T1000 (cell line): ENCODE data around the gene CREB3L2.
"Not testable (repeated sequence)": the region's sequence is repeated elsewhere in the genome, so short reads cannot be mapped to it uniquely, and the experiment has no call there.

Source experiments
- DNase-seq: peaks from one replicate; lab custom pipeline; 2025; ENCODE audit warnings: mixed read lengths; lab: John Stamatoyannopoulos, UW

CREB3L2 gene

DNA sequence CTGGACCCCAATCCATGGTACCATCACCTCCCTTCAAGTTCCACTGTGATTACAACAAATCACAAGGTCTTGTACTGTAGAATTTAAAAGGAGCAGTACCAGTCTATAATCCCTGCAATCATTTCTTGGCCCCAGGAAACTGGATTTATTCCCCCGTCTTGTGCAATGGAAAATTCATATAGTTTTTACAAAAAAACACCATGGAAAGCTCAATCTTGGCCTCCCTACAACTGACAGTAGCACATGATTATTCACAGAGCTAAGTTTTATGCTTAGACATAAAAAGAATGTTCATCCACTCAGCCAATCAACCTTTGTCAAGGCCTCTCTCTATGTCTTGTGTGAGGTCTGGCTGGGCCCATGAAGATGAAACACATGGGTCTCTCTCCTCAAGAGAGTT lies 165.3 kb downstream of the CREB3L2 start:
- no peak for DNase-seq

DNA sequence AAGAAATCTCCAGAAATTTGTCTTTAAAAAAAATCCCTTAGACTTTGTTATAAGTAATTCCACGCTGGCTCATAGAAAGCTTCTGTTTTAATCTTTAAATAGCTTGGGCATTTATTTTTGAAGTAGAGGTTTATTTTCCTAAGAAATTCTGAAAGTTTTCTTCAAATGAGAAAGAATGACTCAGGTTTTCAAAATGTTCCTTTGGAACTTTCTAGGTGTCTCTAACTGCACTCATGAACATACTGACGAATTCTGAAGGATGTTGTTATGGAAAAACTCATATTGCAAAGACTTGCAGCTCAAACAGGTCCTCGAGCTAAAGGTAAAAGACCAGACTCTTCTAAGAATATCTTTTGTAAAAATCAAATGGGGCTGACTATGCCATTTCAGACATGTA lies 165.8 kb downstream of the CREB3L2 start:
- no peak for DNase-seq

DNA sequence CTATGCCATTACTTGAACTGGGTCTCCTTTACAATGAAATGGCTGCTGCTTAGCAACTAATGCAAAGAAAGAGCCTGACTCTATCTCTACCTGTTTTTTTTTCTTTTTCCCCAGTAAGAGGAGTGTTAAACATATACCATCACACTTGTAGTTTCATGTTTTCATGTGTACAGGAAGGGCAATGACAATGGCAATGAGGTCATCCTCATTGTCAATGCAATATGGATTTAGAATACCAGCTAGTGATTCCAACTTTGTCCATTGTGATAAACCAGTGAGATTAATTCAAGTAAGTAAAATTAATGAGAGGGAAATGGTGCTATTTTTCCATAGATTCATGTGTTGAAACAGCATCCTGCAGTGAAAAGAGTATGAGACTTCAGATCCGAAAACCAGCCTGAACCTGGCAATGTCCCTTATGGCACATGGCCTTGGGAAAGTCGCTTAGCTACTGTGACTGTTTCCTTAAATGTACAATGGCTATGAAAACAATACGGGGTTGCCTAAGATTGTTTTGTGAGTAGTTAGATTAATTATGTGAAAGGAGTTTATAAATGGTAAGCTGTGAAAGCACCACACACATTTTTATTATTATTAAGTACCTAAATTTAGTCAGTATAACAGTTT lies 166.3 kb downstream of the CREB3L2 start:
- no peak for DNase-seq

DNA sequence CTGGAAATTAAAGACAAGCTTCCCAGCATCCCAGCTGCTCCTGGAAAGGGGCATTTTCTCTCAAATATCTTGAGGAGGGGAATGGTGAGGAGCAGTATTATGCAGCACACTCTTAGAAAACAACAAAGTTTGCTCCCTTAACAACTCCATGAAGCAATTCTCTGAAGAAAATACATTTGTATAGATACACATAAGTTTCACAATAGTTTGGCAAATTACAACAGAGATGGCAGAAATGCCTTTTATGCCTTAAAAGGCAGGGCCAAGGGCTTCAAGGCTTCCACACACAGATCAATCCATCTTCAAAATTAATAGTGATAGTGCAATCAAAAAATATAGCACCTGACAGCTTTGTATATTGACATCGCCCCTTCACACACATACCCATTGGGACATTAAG lies 167.3 kb downstream of the CREB3L2 start:
- DNase-seq = no peak

DNA sequence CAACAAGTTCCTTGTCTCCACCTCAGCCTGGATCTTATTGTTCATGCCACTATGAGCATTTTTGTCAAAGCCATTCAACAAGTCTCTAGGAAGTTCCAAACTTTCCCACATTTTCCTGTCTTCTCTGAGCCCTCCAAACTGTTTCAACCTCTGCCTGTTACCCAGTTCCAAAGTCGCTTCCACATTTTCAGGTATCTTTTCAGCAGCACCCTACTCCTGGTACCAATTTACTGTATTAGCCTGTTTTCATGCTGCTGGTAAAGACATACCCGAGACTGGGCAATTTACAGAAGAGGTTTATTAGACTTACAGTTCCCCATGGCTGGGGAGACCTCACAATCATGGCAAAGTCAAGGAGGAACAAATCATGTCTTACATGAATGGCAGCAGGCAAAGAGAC lies 168.9 kb downstream of the CREB3L2 start:
- DNase-seq = not testable (repeated sequence)

DNA sequence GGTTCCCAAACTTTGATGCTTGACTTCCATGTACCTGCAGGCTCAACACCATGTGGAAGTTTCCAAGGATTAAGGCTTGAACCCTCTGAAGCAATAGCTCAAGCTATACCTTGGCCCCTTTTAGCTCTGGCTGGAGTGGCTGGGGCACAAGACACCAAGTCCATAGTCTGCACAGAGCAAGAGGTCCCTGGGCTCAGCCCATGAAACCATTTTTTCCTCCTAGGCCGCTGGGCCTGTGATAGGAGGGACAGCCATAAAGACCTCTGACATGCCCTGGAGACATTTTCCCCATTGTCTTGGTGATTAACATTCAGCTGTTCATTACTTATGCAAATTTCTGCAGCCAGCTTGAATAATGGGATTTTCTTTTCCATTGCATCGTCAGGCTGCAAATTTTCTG lies 169.5 kb downstream of the CREB3L2 start:
- no peak for DNase-seq

DNA sequence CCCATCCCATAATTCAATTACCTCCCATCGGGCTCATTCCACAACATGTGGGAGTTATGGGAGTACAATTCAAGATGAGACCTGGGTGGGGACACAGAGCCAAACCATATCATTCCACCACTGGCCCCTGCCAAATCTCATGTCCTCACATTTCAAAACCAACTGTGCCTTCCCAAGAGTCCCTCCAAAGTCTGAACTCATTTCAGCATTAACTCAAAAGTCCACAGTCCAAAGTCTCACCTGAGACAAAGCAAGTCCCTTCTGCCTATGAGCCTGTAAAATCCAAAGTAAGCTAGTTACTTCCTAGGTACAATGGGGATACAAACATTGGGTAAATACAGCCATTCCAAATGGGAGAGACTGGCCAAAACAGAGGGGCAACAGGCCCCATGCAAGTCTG lies 170.3 kb downstream of the CREB3L2 start:
- DNase-seq = not testable (repeated sequence)

DNA sequence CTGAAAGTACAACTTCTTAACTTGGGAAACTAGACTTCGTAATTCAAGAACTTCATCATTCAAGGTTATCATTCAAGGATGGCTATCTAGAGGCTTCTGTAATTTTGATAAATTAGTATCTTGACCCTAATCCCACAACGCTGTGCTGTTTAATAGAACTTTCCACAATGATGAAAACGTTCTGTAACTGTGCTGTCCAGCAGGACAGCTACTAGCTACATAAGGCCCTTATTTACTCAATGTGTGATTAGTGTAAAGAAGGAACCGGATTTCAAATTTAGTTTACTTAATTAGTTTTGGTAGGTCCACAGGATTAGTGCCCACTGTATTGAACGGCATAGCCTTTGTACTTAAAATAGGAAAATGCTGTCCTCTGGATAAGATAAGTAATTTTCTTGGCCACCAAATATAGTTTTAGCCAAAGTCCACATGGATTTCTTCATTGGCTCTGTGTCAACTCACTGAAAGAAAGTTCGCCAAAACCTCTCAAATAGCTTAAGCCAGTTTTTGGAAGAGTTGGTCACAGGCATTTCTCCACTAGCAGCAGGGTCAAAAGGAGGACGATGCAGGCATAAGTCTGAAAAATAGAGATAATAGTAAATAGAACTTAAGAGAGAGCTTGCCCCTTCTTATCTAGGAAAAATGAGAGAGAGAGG lies 172.4 kb downstream of the CREB3L2 start:
- DNase-seq = no peak

DNA sequence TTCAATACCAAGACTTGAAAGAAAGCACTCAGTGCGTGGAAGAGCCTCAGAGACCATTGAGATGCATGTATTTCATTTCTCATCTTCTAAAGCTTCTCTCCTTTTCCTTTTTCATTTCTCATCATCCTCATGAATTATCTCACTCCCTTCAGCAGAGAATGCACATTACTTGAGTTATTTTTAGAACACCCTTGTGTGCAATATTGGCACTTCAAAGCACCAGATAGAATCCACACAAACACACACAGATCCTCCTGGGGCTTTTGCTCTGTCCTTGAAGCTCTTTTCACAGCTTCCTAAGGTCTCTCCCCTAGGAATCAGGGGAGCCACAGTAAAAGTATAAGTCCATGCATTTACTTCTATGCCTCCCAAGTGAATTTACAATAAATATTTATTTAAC lies 173.4 kb downstream of the CREB3L2 start:
- DNase-seq = no peak

DNA sequence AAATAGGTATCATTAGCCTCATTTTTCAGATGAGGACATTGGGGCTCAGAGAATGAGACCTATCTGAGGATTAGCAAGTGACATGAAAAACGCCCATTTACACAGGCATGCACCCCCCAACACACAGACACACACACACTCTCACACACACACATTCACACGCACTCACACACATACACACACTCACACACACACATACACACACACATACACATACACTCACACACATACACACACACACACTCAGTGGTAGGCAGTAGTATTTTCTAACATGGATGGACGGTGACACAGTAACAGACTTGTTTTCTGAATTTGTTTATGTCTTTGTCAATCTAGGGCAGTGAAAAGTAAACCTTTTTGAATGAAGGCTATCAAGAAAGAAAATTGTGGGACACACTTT lies 176.4 kb downstream of the CREB3L2 start:
- no peak for DNase-seq
